ENCODE data around the gene STAT5B. TPM values are rescaled to one million over a fixed set of nuclear protein-coding genes. Genes with fewer than 3 reads are reported as not detected.

The STAT5B gene
- total and polyA plus RNA-seq, 2 of the 13 experiments (the other 11 are each of a cell fraction or from before 2014, with no cell fraction given), result 21.0 to 42.8 TPM

DNA sequence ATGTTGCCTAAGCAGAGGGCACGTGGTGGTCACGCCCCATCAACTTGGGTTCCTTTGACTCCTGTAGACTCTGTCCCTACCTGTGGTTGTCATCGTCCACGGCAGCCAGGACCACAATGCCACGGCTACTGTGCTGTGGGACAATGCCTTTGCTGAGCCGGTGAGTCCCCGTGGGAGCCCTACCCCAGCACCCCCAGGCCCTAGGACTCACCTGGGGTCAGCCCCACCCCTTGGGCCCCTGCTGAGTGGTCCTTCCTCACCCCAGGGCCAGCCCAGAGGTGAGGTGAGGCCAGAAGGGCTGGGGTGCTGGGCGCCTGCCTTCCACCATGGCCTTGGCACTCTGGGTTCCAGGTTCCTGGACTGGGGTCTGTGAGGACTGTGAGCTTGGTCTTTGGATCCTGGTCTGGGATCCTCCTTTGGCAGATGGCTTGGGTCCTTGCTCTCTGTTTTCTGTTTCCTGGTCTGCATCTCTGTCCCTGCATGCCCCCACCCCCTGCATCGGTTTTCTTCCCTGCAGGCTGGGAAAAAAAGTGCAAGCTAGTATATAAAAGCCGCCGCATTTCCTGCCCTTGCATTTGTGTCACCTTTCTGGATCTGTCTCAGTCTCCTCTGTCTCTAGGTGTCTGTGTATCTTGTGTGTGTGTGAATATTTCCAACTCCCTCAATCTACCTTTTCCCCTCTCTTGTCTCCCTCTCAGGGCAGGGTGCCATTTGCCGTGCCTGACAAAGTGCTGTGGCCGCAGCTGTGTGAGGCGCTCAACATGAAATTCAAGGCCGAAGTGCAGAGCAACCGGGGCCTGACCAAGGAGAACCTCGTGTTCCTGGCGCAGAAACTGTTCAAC, 29.6 kb upstream of the STAT5B start:
- H3K27me3 ChIP-seq (ENCODE audit: control insufficient read depth in 1 of 2, insufficient read depth in 2 of 2, low read length in 2 of 2), result no peaks in the 10 kb centered on the region
- no TSS peak for BruUV-seq (replicated peaks)
- intact Hi-C loops (cut with micrococcal nuclease; ENCODE audit: unreplicated experiment) (no loop called here), in situ Hi-C loops (cut with HindIII; ENCODE audit: extremely low pct_ligation_motif_present, low pct_unique_long_range_greater_than_20kb) (no loop called here)
- H3K36me3 ChIP-seq (replicated peaks in 1 of 2; ENCODE audit: control insufficient read depth in 1 of 2, insufficient read depth in 2 of 2, low read length in 2 of 2), result no peaks in the 10 kb centered on the region
- no peak overlapping the region for H2AFZ ChIP-seq (ENCODE audit: low read length)
- ChIA-PET CTCF (ENCODE audit: low intra/inter-chr PET ratio, low total read pairs) (no interaction called here), POLR2A (no interaction called here)
- H3K27ac ChIP-seq (ENCODE audit: extremely low read length, insufficient read depth, low read length), result no peak overlapping the region
- H3K9me3 ChIP-seq (ENCODE audit: low read length), result no peaks in the 10 kb centered on the region
- H4K20me1 ChIP-seq (ENCODE audit: insufficient read depth, low read length), result no peaks in the 10 kb centered on the region
- no peak overlapping the region for H3K9ac ChIP-seq (ENCODE audit: insufficient read depth, low read depth, low read length)
- FAIRE-seq (no peak), DNase-seq (ENCODE audit: low spot score) (no peak), ATAC-seq (no peak)
- H3K4me2 ChIP-seq (ENCODE audit: low read depth, low read length), result no peak overlapping the region
- peaks cover 63% of the 10 kb centered on the region for H3K4me1 ChIP-seq (ENCODE audit: insufficient read depth, low read length)
- H3K4me3 ChIP-seq (replicated peaks in 1 of 3; ENCODE audit: insufficient read depth in 1 of 3, low read depth in 2 of 3, low read length in 3 of 3), result no peak overlapping the region
- H3K79me2 ChIP-seq (ENCODE audit: insufficient read depth, low read length), result no peaks in the 10 kb centered on the region
- 71% methylated on average over 15 of the region's 18 CpGs for WGBS (ENCODE audit: low lambda C conversion rate)
- no peak for TF ChIP-seq KAT7 (CRISPR knock-in tag; IDR thresholded peaks at IDR 0.05; ENCODE audit: borderline replicate concordance)
- no peak; the same call in 1 of the 2 replicates for TF ChIP-seq SALL1 (CRISPR knock-in tag; IDR thresholded peaks at IDR 0.05)
- no peak for TF ChIP-seq KIAA2018 (CRISPR knock-in tag; IDR thresholded peaks at IDR 0.05; ENCODE audit: borderline replicate concordance)
- TF ChIP-seq, protein P1, sequence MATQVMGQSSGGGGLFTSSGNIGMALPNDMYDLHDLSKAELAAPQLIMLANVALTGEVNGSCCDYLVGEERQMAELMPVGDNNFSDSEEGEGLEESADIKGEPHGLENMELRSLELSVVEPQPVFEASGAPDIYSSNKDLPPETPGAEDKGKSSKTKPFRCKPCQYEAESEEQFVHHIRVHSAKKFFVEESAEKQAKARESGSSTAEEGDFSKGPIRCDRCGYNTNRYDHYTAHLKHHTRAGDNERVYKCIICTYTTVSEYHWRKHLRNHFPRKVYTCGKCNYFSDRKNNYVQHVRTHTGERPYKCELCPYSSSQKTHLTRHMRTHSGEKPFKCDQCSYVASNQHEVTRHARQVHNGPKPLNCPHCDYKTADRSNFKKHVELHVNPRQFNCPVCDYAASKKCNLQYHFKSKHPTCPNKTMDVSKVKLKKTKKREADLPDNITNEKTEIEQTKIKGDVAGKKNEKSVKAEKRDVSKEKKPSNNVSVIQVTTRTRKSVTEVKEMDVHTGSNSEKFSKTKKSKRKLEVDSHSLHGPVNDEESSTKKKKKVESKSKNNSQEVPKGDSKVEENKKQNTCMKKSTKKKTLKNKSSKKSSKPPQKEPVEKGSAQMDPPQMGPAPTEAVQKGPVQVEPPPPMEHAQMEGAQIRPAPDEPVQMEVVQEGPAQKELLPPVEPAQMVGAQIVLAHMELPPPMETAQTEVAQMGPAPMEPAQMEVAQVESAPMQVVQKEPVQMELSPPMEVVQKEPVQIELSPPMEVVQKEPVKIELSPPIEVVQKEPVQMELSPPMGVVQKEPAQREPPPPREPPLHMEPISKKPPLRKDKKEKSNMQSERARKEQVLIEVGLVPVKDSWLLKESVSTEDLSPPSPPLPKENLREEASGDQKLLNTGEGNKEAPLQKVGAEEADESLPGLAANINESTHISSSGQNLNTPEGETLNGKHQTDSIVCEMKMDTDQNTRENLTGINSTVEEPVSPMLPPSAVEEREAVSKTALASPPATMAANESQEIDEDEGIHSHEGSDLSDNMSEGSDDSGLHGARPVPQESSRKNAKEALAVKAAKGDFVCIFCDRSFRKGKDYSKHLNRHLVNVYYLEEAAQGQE (IDR thresholded peaks at IDR 0.05; ENCODE audit: borderline replicate concordance in 1 of 2, low read depth in 1 of 2, low read length in 2 of 2), result no peak
- no peak for TF ChIP-seq UBTF (CRISPR knock-in tag; IDR thresholded peaks at IDR 0.05)
- no peak for TF ChIP-seq SOX5 (CRISPR knock-in tag; IDR thresholded peaks at IDR 0.05; ENCODE audit: borderline replicate concordance)
- TF ChIP-seq REXO4 (CRISPR knock-in tag; IDR thresholded peaks at IDR 0.05; ENCODE audit: borderline replicate concordance), result no peak
- TF ChIP-seq ZNF367 (CRISPR knock-in tag; IDR thresholded peaks at IDR 0.05; ENCODE audit: borderline replicate concordance), result no peak
